Aorta (tissue), 5 donors: Measurements from ENCODE around the gene RYR1. TPM values are rescaled to one million over a fixed set of nuclear protein-coding genes. Genes with fewer than 3 reads are reported as not detected.

ENCODE experiments used
- ATAC-seq: fragments of 200-7000 bp; cut with Tn5 transposase; one replicate; pipeline ENCODE4 v1.9.1; 2022; ENCODE audit warnings: moderate library complexity; ENCODE audit not compliant: low FRiP score
- DNase-seq, 2 donors: peaks; one replicate each; pipeline ENCODE4 v3.0.0-alpha.2; 2020
- H3K27ac ChIP-seq, 2 donors: one replicate each; pipeline ENCODE4 v1.5.1; 2013; ENCODE audit warnings: low read length in 2 of 2, mild to moderate bottlenecking in 2 of 2, moderate library complexity in 2 of 2, control low read depth in 1 of 2, inconsistent platforms in 1 of 2, low read depth in 1 of 2
- H3K27me3 ChIP-seq, 2 donors: one replicate each; pipeline ENCODE4 v1.6.1; 2013; ENCODE audit warnings: control low read depth in 1 of 2, low read length in 1 of 2, mild to moderate bottlenecking in 1 of 2, moderate library complexity in 1 of 2; ENCODE audit not compliant: insufficient read depth in 2 of 2, control insufficient read depth in 1 of 2
- H3K36me3 ChIP-seq, 2 donors: one replicate each; pipeline ENCODE4 v1.6.1; 2013; ENCODE audit warnings: control low read depth in 1 of 2, low read length in 1 of 2, mild to moderate bottlenecking in 1 of 2; ENCODE audit not compliant: insufficient read depth in 2 of 2, control insufficient read depth in 1 of 2
- H3K4me1 ChIP-seq, 2 donors: one replicate each; pipeline ENCODE4 v1.6.1; 2013; ENCODE audit warnings: low read length in 2 of 2, control low read depth in 1 of 2, mild to moderate bottlenecking in 1 of 2, moderate library complexity in 1 of 2; ENCODE audit not compliant: insufficient read depth in 2 of 2, control insufficient read depth in 1 of 2
- H3K4me3 ChIP-seq, 2 donors: one replicate each; pipeline ENCODE4 v1.5.1; 2013; ENCODE audit warnings: low read length in 2 of 2, control low read depth in 1 of 2, mild to moderate bottlenecking in 1 of 2
- H3K9me3 ChIP-seq: one replicate; pipeline ENCODE4 v1.6.1; 2013; ENCODE audit warnings: mild to moderate bottlenecking, low read length; ENCODE audit not compliant: control insufficient read depth
- WGBS, 2 donors: extraction: QIAGEN DNeasy Blood & Tissue Kit; methylation state at CpG; one replicate each; pipeline ENCODE4 v1.1.7; 2013; 5-methylcytosine and 5-hydroxymethylcytosine counted together
- intact Hi-C, 2 donors: fragments of 100-400 bp; cut with DNase I; formaldehyde crosslinking; loops; one replicate each; pipeline versions ENCODE4 v1.14.2 to v1.15.0; 2022
- polyA plus RNA-seq, 2 donors: library from polyadenylated mRNA; stranded (reverse); fragments of 200-250 nt; gene quantifications; one replicate each; pipeline ENCODE4 v1.2.3, GENCODE V29; 2013
- total RNA-seq, 2 donors: library from RNA; stranded (reverse); fragmentation: NEBNext Ultra II Directional; extraction: Animal tissue kit (Norgen Biotek cat#: 25700); gene quantifications; one replicate each; pipeline ENCODE4 v1.2.1, GENCODE V29; 2021
- donor health status: healthy with polysubstance abuse.
- donor health status: Bipolar disorder and iron deficiency.
- donor health status: DM: no; HTN: no; CAD: no.
- donor health status: DM: no; HTN: no; CAD: no.
- donor health status: DM: yes; HTN: yes; CAD: no.

Gene RYR1
- total and polyA plus RNA-seq, 4 donors, result 0.38 to 5.4 (median 1.2) TPM

- H3K9me3 ChIP-seq, result no peaks in the 10 kb centered on the region
- H3K27me3 ChIP-seq, result no peaks in the 10 kb centered on the region
- no peaks in the 10 kb centered on the region for H3K4me1 ChIP-seq
- DNase-seq (no peak), ATAC-seq (no peak)
- intact Hi-C loops, result loop anchor here in 1 of 2 donors (10.0 kb wide), 1 partner anchor 339 kb away; no protein-coding TSS in a partner anchor
- H3K36me3 ChIP-seq, result no peaks in the 10 kb centered on the region
- 20 to 22% methylated on average over 57 to 86 of the region's 86 CpGs for WGBS, 2 donors
- no peak overlapping the region for H3K27ac ChIP-seq
- no peak overlapping the region for H3K4me3 ChIP-seq
Measured at GRCh38 chr19:38395381-38396114, 37.9 kb upstream of the RYR1 start.

GRCh38 chr19:38399081-38399480 lies 34.4 kb upstream of the RYR1 start:
- no peak overlapping the region for H3K4me3 ChIP-seq
- no peaks in the 10 kb centered on the region for H3K9me3 ChIP-seq
- no peaks in the 10 kb centered on the region for H3K27me3 ChIP-seq
- H3K27ac ChIP-seq, result no peak overlapping the region
- no peaks in the 10 kb centered on the region for H3K4me1 ChIP-seq
- ATAC-seq (no peak), DNase-seq (peak in 1 of 2 donors; percentile 55)
- no peaks in the 10 kb centered on the region for H3K36me3 ChIP-seq
- intact Hi-C loops, result loop anchor here in 1 of 2 donors (10.0 kb wide), 1 partner anchor 336 kb away; no protein-coding TSS in a partner anchor
- 51 to 63% methylated on average over 9 of the region's 9 CpGs for WGBS, 2 donors

- no peak overlapping the region for H3K4me3 ChIP-seq
- H3K36me3 ChIP-seq, result no peaks in the 10 kb centered on the region
- intact Hi-C loops, result loop anchor here in 1 of 2 donors (10.0 kb wide), 1 partner anchor 335 kb away; no protein-coding TSS in a partner anchor
- H3K27ac ChIP-seq, result no peak overlapping the region
- 31 to 60% methylated on average over 1 of the region's 1 CpG for WGBS, 2 donors
- ATAC-seq, result no peak
- no peaks in the 10 kb centered on the region for H3K9me3 ChIP-seq
- DNase-seq, result no peak
- no peaks in the 10 kb centered on the region for H3K27me3 ChIP-seq
- H3K4me1 ChIP-seq, result no peaks in the 10 kb centered on the region
Measured at GRCh38 chr19:38399537-38399936, 34.0 kb upstream of the RYR1 start.

GRCh38 chr19:38400361-38400760 lies 33.1 kb upstream of the RYR1 start:
- intact Hi-C loops, result loop anchor here (5.0 to 10.0 kb wide), 2 partner anchors 232 to 484 kb away; no protein-coding TSS in a partner anchor
- Histone ChIP-seq H3K27ac (no peak overlapping the region), H3K36me3 (no peaks in the 10 kb centered on the region), H3K4me1 (no peaks in the 10 kb centered on the region), H3K4me3 (no peak overlapping the region), H3K27me3 (no peaks in the 10 kb centered on the region), H3K9me3 (no peaks in the 10 kb centered on the region)
- WGBS, 2 donors, result 56 to 58% methylated on average over 5 of the region's 5 CpGs
- ATAC-seq (no peak), DNase-seq (peak in 1 of 2 donors; percentile 48)

GRCh38 chr19:38401148-38401547 lies 32.3 kb upstream of the RYR1 start:
- H3K9me3 ChIP-seq, result no peaks in the 10 kb centered on the region
- no peak overlapping the region for H3K27ac ChIP-seq
- H3K27me3 ChIP-seq, result no peaks in the 10 kb centered on the region
- intact Hi-C loops, result loop anchor here (5.0 to 10.0 kb wide), 2 partner anchors 231 to 484 kb away; no protein-coding TSS in a partner anchor
- no peak for DNase-seq
- no peaks in the 10 kb centered on the region for H3K4me1 ChIP-seq
- ATAC-seq, result no peak
- no peaks in the 10 kb centered on the region for H3K36me3 ChIP-seq
- no peak overlapping the region for H3K4me3 ChIP-seq
- WGBS, 2 donors, result 70 to 72% methylated on average over 3 of the region's 3 CpGs

- no peaks in the 10 kb centered on the region for H3K27me3 ChIP-seq
- WGBS, 2 donors, result 3 to 4% methylated on average over 17 to 18 of the region's 18 CpGs
- no peaks in the 10 kb centered on the region for H3K9me3 ChIP-seq
- no peak overlapping the region for H3K27ac ChIP-seq
- no peaks in the 10 kb centered on the region for H3K36me3 ChIP-seq
- no peak for DNase-seq
- no peak for ATAC-seq
- no peak overlapping the region for H3K4me3 ChIP-seq
- intact Hi-C loops, result loop anchor here (5.0 to 10.0 kb wide), 2 partner anchors 230 to 482 kb away; no protein-coding TSS in a partner anchor
- no peaks in the 10 kb centered on the region for H3K4me1 ChIP-seq
Measured at GRCh38 chr19:38402623-38402966, 30.9 kb upstream of the RYR1 start.

- H3K9me3 ChIP-seq, result no peaks in the 10 kb centered on the region
- ATAC-seq, result peak; percentile 99
- peak; percentile 98 to 99 for DNase-seq
- no peaks in the 10 kb centered on the region for H3K4me1 ChIP-seq
- H3K27ac ChIP-seq, result peak within 1 kb of the TSS in 1 of 2 donors; percentile 37
- intact Hi-C loops, result loop anchor here (5.0 to 10.0 kb wide), 2 partner anchors 229 to 482 kb away; no protein-coding TSS in a partner anchor
- H3K4me3 ChIP-seq, result peak within 1 kb of the TSS; percentile 71 to 76
- 0 to 1% methylated on average over 64 to 82 of the region's 82 CpGs for WGBS, 2 donors
- no peaks in the 10 kb centered on the region for H3K36me3 ChIP-seq
- H3K27me3 ChIP-seq, result no peaks in the 10 kb centered on the region
Measured at GRCh38 chr19:38402967-38403674, 30.4 kb upstream of the RYR1 start, which contains the start of gene FAM98C. TSS of gene FAM98C (plus strand) at chr19:38403093. CDS start at chr19:38403154, 61 bp downstream.

- no peak overlapping the region for H3K27ac ChIP-seq
- no peaks in the 10 kb centered on the region for H3K36me3 ChIP-seq
- no peaks in the 10 kb centered on the region for H3K4me1 ChIP-seq
- intact Hi-C loops, result loop anchor here (5.0 to 10.0 kb wide), 3 partner anchors 227 to 480 kb away; no protein-coding TSS in a partner anchor
- no peak overlapping the region for H3K4me3 ChIP-seq
- no peaks in the 10 kb centered on the region for H3K27me3 ChIP-seq
- DNase-seq (peak in 1 of 2 donors; percentile 56), ATAC-seq (no peak)
- 90 to 94% methylated on average over 6 of the region's 6 CpGs for WGBS, 2 donors
- H3K9me3 ChIP-seq, result no peaks in the 10 kb centered on the region
Measured at GRCh38 chr19:38404858-38405257, 28.6 kb upstream of the RYR1 start.
